G401.6 (cell line): Measurements from ENCODE around the gene IGSF8.
"Not testable (repeated sequence)": the region's sequence is repeated elsewhere in the genome, so short reads cannot be mapped to it uniquely, and the experiment has no call there.

ENCODE experiments used
- FAIRE-seq: peaks from 2 replicates; lab custom pipeline; 2012; peaks lifted over from hg19 to GRCh38; lab: Jason Lieb, UNC

The IGSF8 gene

GRCh38 chr1:160064746-160065145, 33.7 kb downstream of the IGSF8 start:
- FAIRE-seq, result no peak

GRCh38 chr1:160064164-160064563, 34.3 kb downstream of the IGSF8 start:
- FAIRE-seq, result no peak

- no peak for FAIRE-seq
Observed at GRCh38 chr1:160063176-160063575, 35.2 kb downstream of the IGSF8 start.

GRCh38 chr1:160062230-160062532, 36.2 kb downstream of the IGSF8 start:
- FAIRE-seq, result no peak

GRCh38 chr1:160061369-160062229, 36.8 kb downstream of the IGSF8 start:
- no peak for FAIRE-seq

- no peak for FAIRE-seq
Observed at GRCh38 chr1:160058087-160058486, 40.3 kb downstream of the IGSF8 start.

- FAIRE-seq, result no peak
Observed at GRCh38 chr1:160056648-160057169, 41.7 kb downstream of the IGSF8 start.

GRCh38 chr1:160053548-160054365, 44.7 kb downstream of the IGSF8 start:
- FAIRE-seq, result no peak

- no peak for FAIRE-seq
Observed at GRCh38 chr1:160052936-160053335, 45.5 kb downstream of the IGSF8 start.

- no peak for FAIRE-seq
Observed at GRCh38 chr1:160050619-160051018, 47.8 kb downstream of the IGSF8 start.

GRCh38 chr1:160050182-160050581, 48.2 kb downstream of the IGSF8 start:
- FAIRE-seq, result not testable (repeated sequence)

GRCh38 chr1:160049101-160049500, 49.3 kb downstream of the IGSF8 start:
- no peak for FAIRE-seq

- no peak for FAIRE-seq
Observed at GRCh38 chr1:160048335-160048734, 50.1 kb downstream of the IGSF8 start.

GRCh38 chr1:160047111-160047991, 51.1 kb downstream of the IGSF8 start:
- no peak for FAIRE-seq

GRCh38 chr1:160046494-160047110, 51.8 kb downstream of the IGSF8 start:
- FAIRE-seq, result no peak

- FAIRE-seq, result no peak
Observed at GRCh38 chr1:160045653-160046052, 52.8 kb downstream of the IGSF8 start.

GRCh38 chr1:160043543-160043942, 54.9 kb downstream of the IGSF8 start:
- no peak for FAIRE-seq
